GM23338 (cell line): Measurements from ENCODE around the gene SLC35F1. TPM values are rescaled to one million over a fixed set of nuclear protein-coding genes. Genes with fewer than 3 reads are reported as not detected.

ENCODE experiments used
- ATAC-seq: fragments of 200-7000 bp; cut with Tn5 transposase; 3 replicates; pipeline ENCODE4 v1.9.1; 2020
- DNase-seq: peaks from one replicate; pipeline ENCODE4 v3.0.0-alpha.2; 2015; ENCODE audit warnings: low spot score
- H2AFZ ChIP-seq: fragments of 200-600 bp; sonication (generic); 2 replicates; pipeline ENCODE4 v1.8.0; 2016; ENCODE audit warnings: antibody characterized with exemption, mild to moderate bottlenecking, moderate library complexity
- H3F3A ChIP-seq: fragments of 200-600 bp; sonication (generic); replicated peaks from 2 replicates; pipeline ENCODE4 v1.8.0; 2017; ENCODE audit warnings: antibody characterized with exemption, mixed run types, low read depth
- H3K27ac ChIP-seq: fragments of 200-600 bp; sonication (generic); 2 replicates; pipeline ENCODE4 v1.6.1; 2016; ENCODE audit warnings: low read depth
- H3K27me3 ChIP-seq: fragments of 200-600 bp; sonication (generic); 2 replicates; pipeline ENCODE4 v1.8.0; 2016; ENCODE audit warnings: mild to moderate bottlenecking, mixed run types, moderate library complexity; ENCODE audit not compliant: insufficient read depth
- H3K36me3 ChIP-seq: fragments of 200-600 bp; sonication (generic); 2 replicates; pipeline ENCODE4 v1.8.0; 2016; ENCODE audit warnings: mild to moderate bottlenecking; ENCODE audit not compliant: insufficient read depth
- H3K4me1 ChIP-seq: fragments of 200-600 bp; sonication (generic); 2 replicates; pipeline ENCODE4 v1.8.0; 2016; ENCODE audit warnings: mild to moderate bottlenecking, moderate library complexity; ENCODE audit not compliant: insufficient read depth
- H3K4me2 ChIP-seq: fragments of 200-600 bp; sonication (generic); 2 replicates; pipeline ENCODE4 v1.7.1; 2017; ENCODE audit warnings: mixed run types
- H3K4me3 ChIP-seq: fragments of 200-600 bp; sonication (generic); 2 replicates; pipeline ENCODE4 v1.6.1; 2016; ENCODE audit warnings: mixed run types
- H3K79me2 ChIP-seq: fragments of 200-600 bp; sonication (generic); replicated peaks from 2 replicates; pipeline ENCODE4 v1.8.0; 2017; ENCODE audit warnings: mild to moderate bottlenecking; ENCODE audit not compliant: insufficient read depth
- H3K9me2 ChIP-seq: fragments of 200-600 bp; sonication (generic); 2 replicates; pipeline ENCODE4 v1.8.0; 2017; ENCODE audit not compliant: insufficient read depth
- H4K20me1 ChIP-seq: fragments of 200-600 bp; sonication (generic); replicated peaks from 2 replicates; pipeline ENCODE4 v1.8.0; 2017; ENCODE audit warnings: mild to moderate bottlenecking; ENCODE audit not compliant: insufficient read depth
- H3K27ac Mint-ChIP-seq: 2 replicates; pipeline ENCODE4 v1.8.0; 2020; ENCODE audit warnings: inconsistent platforms, mild to moderate bottlenecking, moderate library complexity, mixed read lengths
- H3K27me3 Mint-ChIP-seq: 3 replicates; pipeline ENCODE4 v1.8.0; 2022; ENCODE audit warnings: low read depth, mild to moderate bottlenecking, moderate library complexity, mixed read lengths, inconsistent platforms; ENCODE audit not compliant: insufficient read depth, poor library complexity
- H3K36me3 Mint-ChIP-seq: 3 replicates; pipeline ENCODE4 v1.8.0; 2021; ENCODE audit warnings: low read depth, mild to moderate bottlenecking, inconsistent platforms, moderate library complexity, mixed read lengths
- H3K4me1 Mint-ChIP-seq: 3 replicates; pipeline ENCODE4 v1.8.0; 2020; ENCODE audit warnings: mild to moderate bottlenecking, inconsistent platforms, mixed read lengths
- H3K4me3 Mint-ChIP-seq: 3 replicates; pipeline ENCODE4 v1.8.0; 2021; ENCODE audit warnings: moderate library complexity, mild to moderate bottlenecking, inconsistent platforms, mixed read lengths
- H3K9me3 Mint-ChIP-seq: 3 replicates; pipeline ENCODE4 v1.8.0; 2020; ENCODE audit warnings: moderate library complexity, mild to moderate bottlenecking, inconsistent platforms, mixed read lengths
- CREB1 ChIP-seq: fragments of 250-450 bp; sonication (Bioruptor Pico); IDR thresholded peaks from 2 replicates; pipeline ENCODE4 v1.5.0; 2020; ENCODE audit warnings: low read depth, mild to moderate bottlenecking, moderate library complexity
- CTCF ChIP-seq, 2 experiments: fragments of 200-600 bp in 1 of 2; sonication (generic) in 1 of 2; conservative IDR thresholded peaks; 2 replicates each; pipeline versions ENCODE4 v1.5.1 to v1.6.1; 2016 to 2017; ENCODE audit warnings: antibody characterized with exemption in 2 of 2, low read depth in 2 of 2, mild to moderate bottlenecking in 2 of 2, moderate library complexity in 1 of 2
- EZH2 ChIP-seq: fragments of 200-600 bp; sonication (generic); IDR thresholded peaks from one replicate; pipeline ENCODE4 v1.8.0; 2017; ENCODE audit warnings: antibody characterized with exemption, mild to moderate bottlenecking, low read depth; ENCODE audit not compliant: unreplicated experiment
- EZH2phosphoT487 ChIP-seq: fragments of 200-600 bp; sonication (generic); IDR thresholded peaks from one replicate; pipeline ENCODE4 v1.8.1; 2018; ENCODE audit warnings: antibody characterized with exemption; ENCODE audit not compliant: unreplicated experiment
- JUNB ChIP-seq: IDR thresholded peaks from one replicate; pipeline ENCODE4 v1.6.1; 2016; ENCODE audit warnings: antibody characterized with exemption; ENCODE audit not compliant: unreplicated experiment
- NANOG ChIP-seq: IDR thresholded peaks from 2 replicates; pipeline ENCODE4 v1.6.1; 2016; ENCODE audit warnings: antibody characterized with exemption, borderline replicate concordance
- POLR2AphosphoS5 ChIP-seq: IDR thresholded peaks from 2 replicates; pipeline ENCODE4 v1.6.1; 2016; ENCODE audit warnings: antibody characterized with exemption, low read depth
- REST ChIP-seq: IDR thresholded peaks from one replicate; pipeline ENCODE4 v1.6.1; 2018; ENCODE audit warnings: antibody characterized with exemption; ENCODE audit not compliant: unreplicated experiment
- STAT1 ChIP-seq: IDR thresholded peaks from one replicate; pipeline ENCODE4 v1.6.1; 2016; ENCODE audit warnings: antibody characterized with exemption; ENCODE audit not compliant: unreplicated experiment
- ZNF114 ChIP-seq: fragments of 250-450 bp; sonication (Bioruptor Pico); IDR thresholded peaks from 2 replicates; pipeline ENCODE4 v1.5.0; 2020; ENCODE audit warnings: mild to moderate bottlenecking, moderate library complexity
- ZNF331 ChIP-seq: fragments of 250-450 bp; sonication (Bioruptor Pico); IDR thresholded peaks from 2 replicates; pipeline ENCODE4 v1.5.0; 2020; ENCODE audit warnings: low read depth, mild to moderate bottlenecking, moderate library complexity
- polyA plus RNA-seq: library from polyadenylated mRNA; unstranded; fragments of >200 nt; fragmentation: Nextera tagmentation; extraction: Ambion mirVana; gene quantifications from 2 replicates; pipeline ENCODE4 v1.2.1, GENCODE V29; 2016
- total RNA-seq: library from RNA; depleted of rRNA; stranded (reverse); fragments of >200 nt; shearing (Covaris generic); gene quantifications from 2 replicates; pipeline ENCODE4 v1.2.3, GENCODE V29; 2014
- TF ChIP-seq, protein P1 (sequence below): IDR thresholded peaks from 2 replicates; pipeline ENCODE4 v1.6.1; 2016; ENCODE audit warnings: antibody characterized with exemption

The SLC35F1 gene
- total and polyA plus RNA-seq, 2 experiments from 2014 or later, result 3.0 to 10.3 TPM

DNA sequence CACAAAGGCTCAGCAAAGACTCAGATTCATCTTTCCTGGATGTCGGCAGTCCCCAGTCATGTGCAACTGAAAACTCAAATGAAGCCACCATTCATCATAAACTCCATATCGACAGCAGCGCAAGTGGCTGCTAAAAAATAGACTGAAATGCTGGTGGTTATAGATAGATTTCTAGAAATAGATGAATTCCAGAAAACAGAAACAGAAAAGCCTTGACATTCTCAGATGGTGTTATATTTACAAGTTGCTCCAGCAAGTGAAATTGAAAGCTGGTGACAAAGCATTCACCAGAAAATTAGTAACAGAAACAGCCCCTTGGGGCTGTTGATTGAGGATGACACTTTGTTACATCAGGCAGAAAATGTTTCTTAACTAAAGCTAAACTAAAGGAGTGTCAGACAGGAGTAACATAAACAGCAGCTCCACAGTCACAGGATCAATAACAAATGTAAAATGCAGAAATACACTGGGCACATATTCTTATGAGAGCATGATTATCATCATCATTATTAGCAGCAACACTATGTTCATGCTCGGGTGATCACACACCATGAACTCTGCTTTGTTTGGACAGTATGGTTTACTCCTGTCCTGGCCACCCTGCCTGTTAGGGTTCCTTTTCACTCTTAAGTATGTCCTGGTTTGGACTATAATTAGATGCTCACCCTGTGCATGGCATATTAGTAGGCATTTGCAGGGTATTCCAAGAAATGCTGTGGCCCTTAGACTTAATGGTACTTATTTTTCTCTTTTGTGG lies 36.4 kb upstream of the SLC35F1 start:
- DNase-seq (no peak), ATAC-seq (no peak)
- Mint-ChIP-seq H3K36me3 (peaks cover 16% of the 10 kb centered on the region), H3K4me3 (no peak overlapping the region), H3K27ac (no peak overlapping the region), H3K27me3 (peaks cover 4% of the 10 kb centered on the region), H3K9me3 (peaks cover 20% of the 10 kb centered on the region), H3K4me1 (no peaks in the 10 kb centered on the region)
- no peaks in the 10 kb centered on the region for H3F3A ChIP-seq
- H3K4me2 ChIP-seq, result no peak overlapping the region
- H2AFZ ChIP-seq, result 0 out of 2 replicates have a peak overlapping the region, but pooled peaks have one; percentile 45
- no peak overlapping the region for H3K4me3 ChIP-seq
- TF ChIP-seq REST, result no peak
- no peak for TF ChIP-seq STAT1
- TF ChIP-seq EZH2phosphoT487, result no peak
- TF ChIP-seq NANOG, result no peak
- no peak for TF ChIP-seq ZNF331 (CRISPR knock-in tag)
- H3K27ac ChIP-seq, result no peak overlapping the region
- no peaks in the 10 kb centered on the region for H3K27me3 ChIP-seq
- no peaks in the 10 kb centered on the region for H4K20me1 ChIP-seq
- H3K4me1 ChIP-seq, result no peaks in the 10 kb centered on the region
- H3K36me3 ChIP-seq, result no peaks in the 10 kb centered on the region
- no peaks in the 10 kb centered on the region for H3K79me2 ChIP-seq
- no peaks in the 10 kb centered on the region; the same call in 1 of the 2 replicates for H3K9me2 ChIP-seq

DNA sequence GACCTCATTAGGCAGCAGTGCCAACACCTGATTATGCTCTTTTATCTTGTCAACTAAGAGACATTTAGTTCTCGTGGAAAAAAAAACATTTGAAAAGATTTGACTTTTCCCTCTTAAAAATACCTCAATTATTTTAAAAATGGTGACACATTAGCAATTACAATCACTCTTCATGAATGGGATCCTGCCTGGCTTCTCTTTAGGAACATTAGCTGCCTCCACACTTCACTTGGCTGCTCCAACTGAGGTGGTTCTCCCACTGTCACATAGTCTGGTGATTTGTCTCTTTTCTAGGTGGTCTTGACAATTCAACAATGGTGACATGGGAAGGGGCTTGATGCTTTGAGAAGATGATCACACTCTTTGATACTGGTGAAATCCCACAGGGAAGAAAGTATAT lies 26.2 kb upstream of the SLC35F1 start:
- Histone ChIP-seq H3K9me2 (no peaks in the 10 kb centered on the region), H3K36me3 (no peaks in the 10 kb centered on the region), H3K4me2 (0 out of 2 replicates have a peak overlapping the region, but pooled peaks have one; percentile 38), H2AFZ (no peak overlapping the region), H3K27me3 (no peaks in the 10 kb centered on the region), H3F3A (no peaks in the 10 kb centered on the region), H3K27ac (no peak overlapping the region), H3K4me3 (no peak overlapping the region), H4K20me1 (no peaks in the 10 kb centered on the region), H3K4me1 (peaks cover 22% of the 10 kb centered on the region), H3K79me2 (no peaks in the 10 kb centered on the region)
- peaks cover 25% of the 10 kb centered on the region for H3K4me1 Mint-ChIP-seq
- H3K9me3 Mint-ChIP-seq, result no peaks in the 10 kb centered on the region
- H3K36me3 Mint-ChIP-seq, result no peaks in the 10 kb centered on the region
- DNase-seq, result no peak
- no peaks in the 10 kb centered on the region for H3K27me3 Mint-ChIP-seq
- no peak overlapping the region for H3K27ac Mint-ChIP-seq
- ATAC-seq, result no peak
- no peak overlapping the region for H3K4me3 Mint-ChIP-seq
- TF ChIP-seq ZNF114 (CRISPR knock-in tag), result no peak
- TF ChIP-seq, protein P1, sequence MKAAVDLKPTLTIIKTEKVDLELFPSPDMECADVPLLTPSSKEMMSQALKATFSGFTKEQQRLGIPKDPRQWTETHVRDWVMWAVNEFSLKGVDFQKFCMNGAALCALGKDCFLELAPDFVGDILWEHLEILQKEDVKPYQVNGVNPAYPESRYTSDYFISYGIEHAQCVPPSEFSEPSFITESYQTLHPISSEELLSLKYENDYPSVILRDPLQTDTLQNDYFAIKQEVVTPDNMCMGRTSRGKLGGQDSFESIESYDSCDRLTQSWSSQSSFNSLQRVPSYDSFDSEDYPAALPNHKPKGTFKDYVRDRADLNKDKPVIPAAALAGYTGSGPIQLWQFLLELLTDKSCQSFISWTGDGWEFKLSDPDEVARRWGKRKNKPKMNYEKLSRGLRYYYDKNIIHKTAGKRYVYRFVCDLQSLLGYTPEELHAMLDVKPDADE, result no peak
- TF ChIP-seq CTCF (conservative IDR thresholded peaks at IDR 0.05; ENCODE audit: low read depth in 2 of 2), result no peak
- no peak for TF ChIP-seq POLR2AphosphoS5
- TF ChIP-seq REST, result no peak
- TF ChIP-seq JUNB, result no peak
- TF ChIP-seq STAT1, result no peak
- TF ChIP-seq EZH2, result no peak
- TF ChIP-seq CREB1 (CRISPR knock-in tag), result no peak
